ENCODE data around the gene MED16. TPM values are rescaled to one million over a fixed set of nuclear protein-coding genes. Genes with fewer than 3 reads are reported as not detected.

MED16 gene
- total and polyA plus RNA-seq, 2 of the 13 experiments (the other 11 are each of a cell fraction or from before 2014, with no cell fraction given), result 13.3 to 14.8 TPM

- no peak for TF ChIP-seq ZBTB46 (CRISPR knock-in tag; IDR thresholded peaks at IDR 0.05; ENCODE audit: borderline replicate concordance)
- no peak for TF ChIP-seq JUND (CRISPR knock-in tag; IDR thresholded peaks at IDR 0.05)
- no peak for TF ChIP-seq MAFF (IDR thresholded peaks at IDR 0.05; ENCODE audit: low read depth, low read length)
- no peak for TF ChIP-seq ZNF343 (CRISPR knock-in tag; IDR thresholded peaks at IDR 0.05)
- no peak for TF ChIP-seq ZNF207 (IDR thresholded peaks at IDR 0.05; ENCODE audit: borderline replicate concordance)
- TF ChIP-seq ATF3 (CRISPR knock-in tag; IDR thresholded peaks at IDR 0.05), result no peak
- no peak for TF ChIP-seq SRSF4 (IDR thresholded peaks at IDR 0.05; ENCODE audit: low read depth, low read length, poor library complexity, severe bottlenecking)
- TF ChIP-seq ZNF552 (CRISPR knock-in tag; IDR thresholded peaks at IDR 0.05; ENCODE audit: borderline replicate concordance), result no peak
- peak; percentile 79 for TF ChIP-seq ZNF350 (CRISPR knock-in tag; IDR thresholded peaks at IDR 0.05; ENCODE audit: borderline replicate concordance, low read depth)
- peak; percentile 48; the same call in 1 of the 2 replicates for TF ChIP-seq ZNF557 (CRISPR knock-in tag; IDR thresholded peaks at IDR 0.05)
- TF ChIP-seq ZNF282 (IDR thresholded peaks at IDR 0.05; ENCODE audit: partially characterized antibody), result no peak
- TF ChIP-seq NFE2L1 (CRISPR knock-in tag; IDR thresholded peaks at IDR 0.05; ENCODE audit: borderline replicate concordance), result no peak
- no peak for TF ChIP-seq LRRFIP1 (CRISPR knock-in tag; conservative IDR thresholded peaks at IDR 0.05)
- no peak for TF ChIP-seq ZSCAN30 (CRISPR knock-in tag; IDR thresholded peaks at IDR 0.05)
- no peak; the same call in 1 of the 2 replicates for TF ChIP-seq ELF1 (CRISPR knock-in tag; IDR thresholded peaks at IDR 0.05)
- TF ChIP-seq CREB3 (CRISPR knock-in tag; IDR thresholded peaks at IDR 0.05), result peak; percentile 92
- TF ChIP-seq KLF6 (CRISPR knock-in tag; IDR thresholded peaks at IDR 0.05), result 0 out of 2 replicates have a peak, but pooled peaks have one; percentile 52
- TF ChIP-seq SIN3A (IDR thresholded peaks at IDR 0.05; ENCODE audit: borderline replicate concordance, low read depth, low read length), result no peak
- no peak for TF ChIP-seq ZNF367 (CRISPR knock-in tag; IDR thresholded peaks at IDR 0.05; ENCODE audit: borderline replicate concordance)
- TF ChIP-seq ISL2 (CRISPR knock-in tag; IDR thresholded peaks at IDR 0.05), result peak; percentile 64; the same call in 1 of the 2 replicates
- no peak for TF ChIP-seq NR3C1 (CRISPR knock-in tag; IDR thresholded peaks at IDR 0.05)
- TF ChIP-seq ZNF577 (CRISPR knock-in tag; IDR thresholded peaks at IDR 0.05; ENCODE audit: borderline replicate concordance, low read depth), result no peak
- no peak for TF ChIP-seq ZNF337 (CRISPR knock-in tag; IDR thresholded peaks at IDR 0.05; ENCODE audit: borderline replicate concordance, low read depth)
- no peak for TF ChIP-seq SYNCRIP (IDR thresholded peaks at IDR 0.05; ENCODE audit: insufficient read depth, low read depth, low read length)
Measured at GRCh38 chr19:917323-918151, 24.6 kb upstream of the MED16 start, which contains the start of gene KISS1R (continued).
